Esophagus squamous epithelium (tissue), 5 donors: ENCODE results near the gene YPEL2. TPM values are rescaled to one million over a fixed set of nuclear protein-coding genes. Genes with fewer than 3 reads are reported as not detected.
"Not testable (repeated sequence)": the region's sequence is repeated elsewhere in the genome, so short reads cannot be mapped to it uniquely, and the experiment has no call there.

Source experiments
- DNase-seq: peaks from one replicate; lab custom pipeline; 2025; lab: John Stamatoyannopoulos, UW
- H3K27ac ChIP-seq, 4 donors: fragments of 200-600 bp; sonication (generic); one replicate each; pipeline ENCODE4 v1.5.1; 2016 to 2019; ENCODE audit warnings: mild to moderate bottlenecking in 1 of 4
- H3K27me3 ChIP-seq, 4 donors: fragments of 200-600 bp; sonication (generic); 1 replicate in 3 of 4; 2 replicates in 1 of 4; pipeline versions ENCODE4 v1.5.1 to v1.6.0; 2017 to 2021; ENCODE audit warnings: antibody characterized with exemption in 1 of 4
- H3K36me3 ChIP-seq, 3 donors: fragments of 200-600 bp; sonication (generic); one replicate each; pipeline ENCODE4 v1.5.1; 2016 to 2019
- H3K4me1 ChIP-seq, 3 donors: fragments of 200-600 bp; sonication (generic); one replicate each; pipeline ENCODE4 v1.5.1; 2017 to 2019
- H3K4me3 ChIP-seq, 4 donors: fragments of 200-600 bp; sonication (generic); 1 replicate in 3 of 4; 2 replicates in 1 of 4; pipeline ENCODE4 v1.5.1; 2016 to 2019; ENCODE audit warnings: mild to moderate bottlenecking in 2 of 4, moderate library complexity in 1 of 4
- H3K9me3 ChIP-seq, 3 donors: fragments of 200-600 bp; sonication (generic); one replicate each; pipeline ENCODE4 v1.5.1; 2016 to 2019
- CTCF ChIP-seq, 6 experiments: fragments of 450-650 bp in 4 of 6; fragments of 200-600 bp in 2 of 6; sonication (generic) in 2 of 6; IDR thresholded peaks; one replicate each; pipeline ENCODE4 v1.5.1; 2016 to 2019; ENCODE audit warnings: antibody characterized with exemption in 6 of 6, mild to moderate bottlenecking in 4 of 6, moderate library complexity in 4 of 6
- POLR2A ChIP-seq, 4 donors: fragments of 450-650 bp; IDR thresholded peaks; one replicate each; pipeline ENCODE4 v1.6.1; 2017; ENCODE audit warnings: antibody characterized with exemption in 4 of 4, mild to moderate bottlenecking in 4 of 4, moderate library complexity in 3 of 4
- WGBS, 2 donors: methylation state at CpG; one replicate each; pipeline ENCODE4 v1.1.5; 2018; 5-methylcytosine and 5-hydroxymethylcytosine counted together
- intact Hi-C: fragments of 100-400 bp; cut with DNase I; formaldehyde crosslinking; loops from one replicate; pipeline ENCODE4 v1.15.0; 2022
- total RNA-seq, 4 donors: library from RNA; depleted of rRNA; stranded (reverse); fragments of >200 nt; gene quantifications; one replicate each; pipeline ENCODE4 v1.1.0, GENCODE V29; 2016
- donor health status: DM: yes; HTN: yes; CAD: no.

The YPEL2 gene
- total RNA-seq, 4 donors from 2014 or later: 5.5 to 18.3 (median 11.2) TPM

GRCh38 chr17:59389066-59389465, 57.6 kb downstream of the YPEL2 start:
- Histone ChIP-seq H3K4me1 (no peaks in the 10 kb centered on the region), H3K27me3 (no peaks in the 10 kb centered on the region), H3K4me3 (no peak overlapping the region), H3K36me3 (peaks cover 5 to 55% (median 10%) of the 10 kb centered on the region in 3 donors), H3K9me3 (no peaks in the 10 kb centered on the region), H3K27ac (no peak overlapping the region)
- 75 to 83% methylated on average over 4 to 5 of the region's 5 CpGs for WGBS, 2 donors
- TF ChIP-seq POLR2A (IDR thresholded peaks at IDR 0.05): no peak
- no peak for TF ChIP-seq CTCF (IDR thresholded peaks at IDR 0.05)
- intact Hi-C loops: no loop called here
- no peak for DNase-seq

GRCh38 chr17:59391021-59391420, 59.6 kb downstream of the YPEL2 start:
- H3K9me3 ChIP-seq: no peaks in the 10 kb centered on the region
- H3K27me3 ChIP-seq: no peaks in the 10 kb centered on the region
- no peaks in the 10 kb centered on the region for H3K4me1 ChIP-seq
- no peak overlapping the region for H3K27ac ChIP-seq
- no peak for DNase-seq
- intact Hi-C loops: no loop called here
- no peak overlapping the region for H3K4me3 ChIP-seq
- H3K36me3 ChIP-seq: peaks cover 5 to 69% (median 20%) of the 10 kb centered on the region in 3 donors
- TF ChIP-seq POLR2A (IDR thresholded peaks at IDR 0.05): no peak
- TF ChIP-seq CTCF (IDR thresholded peaks at IDR 0.05): no peak
- WGBS, 2 donors: 86% methylated on average over 4 of the region's 4 CpGs

- Histone ChIP-seq H3K4me1 (no peaks in the 10 kb centered on the region), H3K27me3 (no peaks in the 10 kb centered on the region), H3K36me3 (peaks cover 5 to 90% (median 24%) of the 10 kb centered on the region in 3 donors), H3K4me3 (no peak overlapping the region), H3K9me3 (no peaks in the 10 kb centered on the region), H3K27ac (no peak overlapping the region)
- intact Hi-C loops: no loop called here
- WGBS, 2 donors: 77 to 84% methylated on average over 4 of the region's 7 CpGs
- DNase-seq: no peak
- no peak for TF ChIP-seq CTCF (IDR thresholded peaks at IDR 0.05)
- no peak for TF ChIP-seq POLR2A (IDR thresholded peaks at IDR 0.05)
Measured at GRCh38 chr17:59392973-59393679, 61.7 kb downstream of the YPEL2 start.

GRCh38 chr17:59393742-59394410, 62.4 kb downstream of the YPEL2 start:
- H3K27me3 ChIP-seq, intact Hi-C loops, H3K9me3 ChIP-seq, DNase-seq, H3K4me1 ChIP-seq, H3K4me3 ChIP-seq, H3K27ac ChIP-seq: not testable (repeated sequence)
- peaks cover 5 to 90% (median 24%) of the 10 kb centered on the region in 3 donors for H3K36me3 ChIP-seq
- 90 to 100% methylated on average over 3 to 4 of the region's 35 CpGs for WGBS, 2 donors

DNA sequence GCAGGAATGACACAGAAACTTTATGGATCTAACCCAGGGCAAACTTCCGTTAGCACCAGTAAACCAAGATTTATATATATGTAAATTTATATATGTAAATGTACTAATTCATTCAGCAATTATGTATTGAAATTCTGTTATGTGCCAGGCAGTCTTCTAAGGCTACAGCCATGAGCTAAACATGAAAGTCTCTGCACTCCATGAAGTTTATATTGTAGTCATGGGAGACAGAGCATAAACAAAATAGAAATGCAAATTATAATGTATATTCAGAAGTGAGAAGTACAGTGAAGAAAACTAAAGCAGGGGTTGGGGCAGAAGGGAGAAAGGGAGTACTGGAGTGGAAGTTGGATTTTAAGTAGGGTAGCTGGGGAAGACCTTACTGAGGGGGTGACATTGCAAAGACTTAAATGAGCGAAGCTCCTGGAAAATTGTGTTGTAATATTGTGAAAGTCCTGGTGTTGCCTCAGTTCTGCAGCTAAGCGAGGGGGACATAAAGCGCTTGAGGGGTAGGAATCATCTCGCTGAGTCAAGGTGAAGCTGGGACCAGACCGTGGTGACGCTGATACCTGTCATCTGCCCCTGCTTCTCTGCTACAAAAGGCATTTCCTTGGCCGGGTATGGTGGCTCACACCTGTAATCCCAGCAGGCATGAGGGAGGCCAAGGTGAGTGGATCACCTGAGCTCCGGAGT, 64.8 kb downstream of the YPEL2 start:
- no peaks in the 10 kb centered on the region for H3K27me3 ChIP-seq
- H3K9me3 ChIP-seq: no peaks in the 10 kb centered on the region
- DNase-seq: no peak
- WGBS, 2 donors: 84 to 90% methylated on average over 9 of the region's 9 CpGs
- H3K27ac ChIP-seq: no peak overlapping the region
- intact Hi-C loops: no loop called here
- H3K4me1 ChIP-seq: peaks cover 0 to 11% (median 0%) of the 10 kb centered on the region in 3 donors
- no peak for TF ChIP-seq CTCF (IDR thresholded peaks at IDR 0.05)
- no peak for TF ChIP-seq POLR2A (IDR thresholded peaks at IDR 0.05)
- peaks cover 0 to 82% (median 14%) of the 10 kb centered on the region in 3 donors for H3K36me3 ChIP-seq
- no peak overlapping the region for H3K4me3 ChIP-seq
